Smooth muscle cell (in vitro differentiated cells): ENCODE data around the gene FAM222A. TPM values are rescaled to one million over a fixed set of nuclear protein-coding genes. Genes with fewer than 3 reads are reported as not detected.

Experiments
- DNase-seq: peaks from one replicate; lab custom pipeline; 2025; ENCODE audit not compliant: unreplicated experiment; lab: John Stamatoyannopoulos, UW
- H2AFZ ChIP-seq: fragments of 200-600 bp; sonication (generic); 2 replicates; pipeline ENCODE4 v1.6.0; 2016; ENCODE audit warnings: antibody characterized with exemption, low read depth, mild to moderate bottlenecking
- H3F3A ChIP-seq: fragments of 200-600 bp; sonication (generic); 2 replicates; pipeline ENCODE4 v1.6.0; 2017; ENCODE audit warnings: antibody characterized with exemption, low read depth
- H3K27ac ChIP-seq: fragments of 200-600 bp; sonication (generic); 2 replicates; pipeline ENCODE4 v1.5.1; 2016; ENCODE audit warnings: low read depth, mild to moderate bottlenecking
- H3K27me3 ChIP-seq: fragments of 200-600 bp; sonication (generic); 2 replicates; pipeline ENCODE4 v1.6.1; 2016; ENCODE audit warnings: low read depth, mild to moderate bottlenecking
- H3K36me3 ChIP-seq: fragments of 200-600 bp; sonication (generic); 2 replicates; pipeline ENCODE4 v1.5.1; 2016; ENCODE audit warnings: low read depth
- H3K4me1 ChIP-seq: fragments of 200-600 bp; sonication (generic); 2 replicates; pipeline ENCODE4 v1.5.1; 2016; ENCODE audit warnings: low read depth
- H3K4me2 ChIP-seq: fragments of 200-600 bp; sonication (generic); 2 replicates; pipeline ENCODE4 v1.6.0; 2016; ENCODE audit warnings: mild to moderate bottlenecking
- H3K4me3 ChIP-seq: fragments of 200-600 bp; sonication (generic); 2 replicates; pipeline ENCODE4 v1.5.1; 2016; ENCODE audit warnings: mild to moderate bottlenecking
- H3K79me2 ChIP-seq: fragments of 200-600 bp; sonication (generic); 2 replicates; pipeline ENCODE4 v1.6.0; 2016; ENCODE audit warnings: low read depth, mild to moderate bottlenecking
- H3K9ac ChIP-seq: fragments of 200-600 bp; sonication (generic); 2 replicates; pipeline ENCODE4 v1.6.0; 2016; ENCODE audit warnings: low read depth
- H3K9me3 ChIP-seq: fragments of 200-600 bp; sonication (generic); replicated peaks from 2 replicates; pipeline ENCODE4 v1.5.1; 2016; ENCODE audit warnings: low read depth
- H4K20me1 ChIP-seq: fragments of 200-600 bp; sonication (generic); 2 replicates; pipeline ENCODE4 v1.6.0; 2016; ENCODE audit warnings: low read depth
- WGBS: methylation state at CpG from one replicate; pipeline ENCODE4 v1.1.7; 2016; ENCODE audit warnings: low lambda C conversion rate; 5-methylcytosine and 5-hydroxymethylcytosine counted together
- polyA plus RNA-seq: library from polyadenylated mRNA; unstranded; fragments of >200 nt; fragmentation: Nextera tagmentation; extraction: Ambion mirVana; gene quantifications from 2 replicates; pipeline ENCODE4 v1.2.1, GENCODE V29; 2016
- total RNA-seq: library from RNA; depleted of rRNA; stranded (reverse); fragments of >200 nt; gene quantifications from 2 replicates; pipeline ENCODE4 v1.2.3, GENCODE V29; 2014
- TF ChIP-seq, protein P1 (sequence below): fragments of 200-600 bp; sonication (generic); IDR thresholded peaks from 2 replicates; pipeline ENCODE4 v1.5.1; 2017; ENCODE audit warnings: borderline replicate concordance, mild to moderate bottlenecking, antibody characterized with exemption; ENCODE audit not compliant: insufficient read depth, poor library complexity, severe bottlenecking

Gene FAM222A
- total and polyA plus RNA-seq, 2 experiments from 2014 or later: 0.85 to 1.7 TPM

DNA sequence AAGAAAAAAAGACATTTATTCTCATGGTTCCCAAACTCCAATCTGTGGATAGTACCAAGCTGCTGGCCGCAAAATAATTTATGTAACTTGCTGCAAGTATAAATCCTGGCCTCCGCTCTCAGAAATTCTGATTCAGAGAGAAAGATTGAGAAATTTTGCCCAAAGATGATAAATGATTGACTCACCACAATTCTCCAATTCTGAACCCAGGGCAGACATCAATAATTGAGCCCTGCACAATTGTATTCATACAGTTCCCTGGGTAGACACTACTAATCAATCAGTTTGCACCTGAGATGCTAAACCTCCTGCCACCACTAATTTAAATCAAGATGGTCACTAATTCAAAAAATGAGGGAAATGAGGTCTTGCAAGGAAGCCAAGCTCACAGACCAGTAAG, 81.4 kb downstream of the FAM222A start:
- no peaks in the 10 kb centered on the region for H4K20me1 ChIP-seq
- TF ChIP-seq, protein P1, sequence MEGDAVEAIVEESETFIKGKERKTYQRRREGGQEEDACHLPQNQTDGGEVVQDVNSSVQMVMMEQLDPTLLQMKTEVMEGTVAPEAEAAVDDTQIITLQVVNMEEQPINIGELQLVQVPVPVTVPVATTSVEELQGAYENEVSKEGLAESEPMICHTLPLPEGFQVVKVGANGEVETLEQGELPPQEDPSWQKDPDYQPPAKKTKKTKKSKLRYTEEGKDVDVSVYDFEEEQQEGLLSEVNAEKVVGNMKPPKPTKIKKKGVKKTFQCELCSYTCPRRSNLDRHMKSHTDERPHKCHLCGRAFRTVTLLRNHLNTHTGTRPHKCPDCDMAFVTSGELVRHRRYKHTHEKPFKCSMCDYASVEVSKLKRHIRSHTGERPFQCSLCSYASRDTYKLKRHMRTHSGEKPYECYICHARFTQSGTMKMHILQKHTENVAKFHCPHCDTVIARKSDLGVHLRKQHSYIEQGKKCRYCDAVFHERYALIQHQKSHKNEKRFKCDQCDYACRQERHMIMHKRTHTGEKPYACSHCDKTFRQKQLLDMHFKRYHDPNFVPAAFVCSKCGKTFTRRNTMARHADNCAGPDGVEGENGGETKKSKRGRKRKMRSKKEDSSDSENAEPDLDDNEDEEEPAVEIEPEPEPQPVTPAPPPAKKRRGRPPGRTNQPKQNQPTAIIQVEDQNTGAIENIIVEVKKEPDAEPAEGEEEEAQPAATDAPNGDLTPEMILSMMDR: no peak
- no peak for DNase-seq
- H3K4me2 ChIP-seq: no peak overlapping the region
- H3K9me3 ChIP-seq: no peaks in the 10 kb centered on the region
- no peak overlapping the region for H2AFZ ChIP-seq
- H3K27me3 ChIP-seq: no peaks in the 10 kb centered on the region
- H3K4me3 ChIP-seq: no peak overlapping the region
- no peaks in the 10 kb centered on the region for H3K4me1 ChIP-seq
- WGBS: 100% methylated on average over 2 of the region's 2 CpGs
- no peaks in the 10 kb centered on the region for H3F3A ChIP-seq
- H3K79me2 ChIP-seq: no peaks in the 10 kb centered on the region
- H3K27ac ChIP-seq: no peak overlapping the region
- H3K9ac ChIP-seq: no peak overlapping the region
- no peaks in the 10 kb centered on the region for H3K36me3 ChIP-seq

GRCh38 chr12:109796057-109796456, 82.4 kb downstream of the FAM222A start:
- 90% methylated on average over 2 of the region's 2 CpGs for WGBS
- TF ChIP-seq, protein P1: no peak

DNA sequence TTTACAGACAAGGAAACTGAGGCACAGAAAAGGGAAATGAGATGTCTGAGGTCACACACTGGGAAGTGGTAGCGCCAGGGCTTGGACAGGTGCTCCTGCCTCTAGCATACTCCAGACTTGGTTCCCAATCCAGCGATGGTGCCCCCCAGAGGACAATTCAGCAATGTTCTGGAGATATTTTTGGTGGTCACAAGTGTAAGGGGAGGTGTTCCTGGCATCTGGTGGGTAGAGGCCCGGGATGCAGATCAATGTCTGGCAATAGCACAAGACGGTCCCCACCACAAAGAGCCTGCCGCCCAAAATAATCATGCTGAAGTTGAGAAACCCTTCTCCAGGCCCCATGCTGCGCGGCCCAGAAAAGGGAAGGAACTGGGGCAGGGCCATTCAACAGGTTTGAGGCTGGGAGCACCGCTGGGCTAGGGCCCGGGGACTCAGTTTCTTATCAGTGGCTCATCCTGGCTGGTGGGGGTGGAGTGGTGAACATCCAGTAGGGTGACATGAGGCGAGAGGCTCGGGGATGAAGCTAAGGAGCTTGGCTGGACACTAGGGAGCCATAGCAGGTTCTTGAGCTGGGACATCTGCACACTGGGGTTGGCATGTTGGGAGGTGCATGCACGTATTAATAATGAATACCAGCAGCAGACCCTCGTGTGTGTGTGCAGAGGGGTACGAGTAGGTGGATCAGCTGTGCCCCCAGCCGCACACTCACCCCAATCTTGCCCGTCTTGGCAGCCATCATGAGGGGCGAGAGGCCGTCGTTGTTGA, 84.5 kb downstream of the FAM222A start:
- no peak overlapping the region for H2AFZ ChIP-seq
- TF ChIP-seq, protein P1: no peak
- H3K4me1 ChIP-seq: no peaks in the 10 kb centered on the region
- no peak for DNase-seq
- no peak overlapping the region for H3K27ac ChIP-seq
- H4K20me1 ChIP-seq: no peaks in the 10 kb centered on the region
- no peaks in the 10 kb centered on the region for H3F3A ChIP-seq
- no peaks in the 10 kb centered on the region for H3K79me2 ChIP-seq
- H3K36me3 ChIP-seq: no peaks in the 10 kb centered on the region
- 92% methylated on average over 19 of the region's 19 CpGs for WGBS
- no peaks in the 10 kb centered on the region for H3K27me3 ChIP-seq
- H3K9ac ChIP-seq: no peak overlapping the region
- no peaks in the 10 kb centered on the region for H3K9me3 ChIP-seq
- no peak overlapping the region for H3K4me2 ChIP-seq
- H3K4me3 ChIP-seq: no peak overlapping the region

More at GRCh38 chr12:109796057-109796456, 82.4 kb downstream of the FAM222A start:
- Histone ChIP-seq H3K27ac (no peak overlapping the region), H4K20me1 (no peaks in the 10 kb centered on the region), H3K9me3 (no peaks in the 10 kb centered on the region), H3K79me2 (no peaks in the 10 kb centered on the region), H3K4me1 (no peaks in the 10 kb centered on the region), H3F3A (no peaks in the 10 kb centered on the region), H3K4me3 (no peak overlapping the region), H3K9ac (no peak overlapping the region), H3K27me3 (no peaks in the 10 kb centered on the region), H2AFZ (no peak overlapping the region), H3K4me2 (no peak overlapping the region), H3K36me3 (no peaks in the 10 kb centered on the region)
- DNase-seq: no peak

GRCh38 chr12:109798691-109799090, 85.1 kb downstream of the FAM222A start:
- H3K79me2 ChIP-seq: no peaks in the 10 kb centered on the region
- 97% methylated on average over 19 of the region's 20 CpGs for WGBS
- H3K27me3 ChIP-seq: no peaks in the 10 kb centered on the region
- no peaks in the 10 kb centered on the region for H3F3A ChIP-seq
- H3K36me3 ChIP-seq: no peaks in the 10 kb centered on the region
- H3K4me1 ChIP-seq: no peaks in the 10 kb centered on the region
- no peak overlapping the region for H3K4me2 ChIP-seq
- no peak overlapping the region for H3K4me3 ChIP-seq
- no peak overlapping the region for H3K9ac ChIP-seq
- TF ChIP-seq, protein P1: no peak
- no peak for DNase-seq
- no peaks in the 10 kb centered on the region for H4K20me1 ChIP-seq
- no peak overlapping the region for H2AFZ ChIP-seq
- H3K9me3 ChIP-seq: no peaks in the 10 kb centered on the region
- H3K27ac ChIP-seq: no peak overlapping the region
